ENCODE measurements around the gene LRFN2.

DNA sequence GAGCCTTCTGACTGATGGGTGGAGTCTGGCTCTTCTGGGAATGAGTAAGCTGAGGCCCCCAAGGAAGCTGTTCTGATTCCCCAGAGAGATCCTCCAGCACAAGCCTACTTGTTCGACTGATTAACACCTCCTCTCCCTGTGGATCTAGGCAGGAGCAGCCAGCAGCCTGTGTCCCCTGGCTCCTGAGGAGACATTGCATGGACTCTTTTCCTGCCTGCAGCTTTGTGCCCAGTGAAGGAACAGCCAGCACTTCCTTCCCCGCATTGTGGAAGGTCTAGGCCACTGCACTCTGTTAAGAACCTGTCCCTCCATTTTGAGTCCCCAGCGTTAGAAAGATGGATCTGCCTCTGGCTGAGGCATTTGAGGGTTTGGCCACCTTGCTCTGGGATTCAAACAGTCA is 29.1 kb downstream of the LRFN2 start:
- TF ChIP-seq, protein P1, sequence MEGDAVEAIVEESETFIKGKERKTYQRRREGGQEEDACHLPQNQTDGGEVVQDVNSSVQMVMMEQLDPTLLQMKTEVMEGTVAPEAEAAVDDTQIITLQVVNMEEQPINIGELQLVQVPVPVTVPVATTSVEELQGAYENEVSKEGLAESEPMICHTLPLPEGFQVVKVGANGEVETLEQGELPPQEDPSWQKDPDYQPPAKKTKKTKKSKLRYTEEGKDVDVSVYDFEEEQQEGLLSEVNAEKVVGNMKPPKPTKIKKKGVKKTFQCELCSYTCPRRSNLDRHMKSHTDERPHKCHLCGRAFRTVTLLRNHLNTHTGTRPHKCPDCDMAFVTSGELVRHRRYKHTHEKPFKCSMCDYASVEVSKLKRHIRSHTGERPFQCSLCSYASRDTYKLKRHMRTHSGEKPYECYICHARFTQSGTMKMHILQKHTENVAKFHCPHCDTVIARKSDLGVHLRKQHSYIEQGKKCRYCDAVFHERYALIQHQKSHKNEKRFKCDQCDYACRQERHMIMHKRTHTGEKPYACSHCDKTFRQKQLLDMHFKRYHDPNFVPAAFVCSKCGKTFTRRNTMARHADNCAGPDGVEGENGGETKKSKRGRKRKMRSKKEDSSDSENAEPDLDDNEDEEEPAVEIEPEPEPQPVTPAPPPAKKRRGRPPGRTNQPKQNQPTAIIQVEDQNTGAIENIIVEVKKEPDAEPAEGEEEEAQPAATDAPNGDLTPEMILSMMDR (IDR thresholded peaks at IDR 0.05): no peak
- TF ChIP-seq POLR2A (IDR thresholded peaks at IDR 0.05): no peak
